GM21786 (cell line): Measurements from ENCODE around the gene SELENOO.

Experiments
- ATAC-seq: cut with Tn5 transposase; IDR thresholded peaks from one replicate; pipeline ENCODE4 v1.9.1; 2021; ENCODE audit not compliant: unreplicated experiment

Gene SELENOO

GRCh38 chr22:50264946-50265669 lies 64.3 kb downstream of the SELENOO start:
- no peak for ATAC-seq

GRCh38 chr22:50266994-50267393 lies 66.2 kb downstream of the SELENOO start:
- no peak for ATAC-seq
